GM12878 (cell line): ENCODE measurements around the gene MLLT3. TPM values are rescaled to one million over a fixed set of nuclear protein-coding genes. Genes with fewer than 3 reads are reported as not detected.

ENCODE experiments used
- ATAC-seq: fragments of 200-7000 bp; cut with Tn5 transposase; 3 replicates; pipeline ENCODE4 v1.9.1; 2020; ENCODE audit warnings: mild to moderate bottlenecking, moderate library complexity
- BruUV-seq: library from RNA; stranded (reverse); fragments of 400-500 nt; replicated peaks from 2 replicates; lab custom pipeline; 2021; lab: Mats Ljungman, UMichigan
- CTCF ChIA-PET: fragments of 300-600 bp; sonication (Branson Sonifier 250); formaldehyde crosslinking; extraction: SDS; loops from one replicate; lab custom pipeline; 2021; ENCODE audit warnings: inconsistent platforms; lab: Yijun Ruan, JAX
- POLR2A ChIA-PET: fragments of 350-600 bp; formaldehyde crosslinking; extraction: SDS; loops from one replicate; lab custom pipeline; 2021; ENCODE audit warnings: inconsistent platforms; lab: Charles Lee
- RAD21 ChIA-PET: fragments of 300-600 bp; sonication (Branson Sonifier 250); formaldehyde crosslinking; loops from one replicate; lab custom pipeline; 2023; ENCODE audit warnings: antibody characterized with exemption; ENCODE audit not compliant: unreplicated experiment; lab: Charles Lee
- SMC1A ChIA-PET: fragments of 300-600 bp; sonication (Branson Sonifier 250); formaldehyde crosslinking; loops from one replicate; lab custom pipeline; 2023; ENCODE audit not compliant: unreplicated experiment, uncharacterized antibody; lab: Charles Lee
- DNase-seq: peaks from one replicate; pipeline ENCODE4 v3.0.0-alpha.2; 2011; ENCODE audit warnings: low read depth, low spot score
- FAIRE-seq: peaks from 3 replicates; lab custom pipeline; 2011; peaks lifted over from hg19 to GRCh38; lab: Jason Lieb, UNC
- H2AFZ ChIP-seq: 2 replicates; pipeline ENCODE4 v1.6.0; 2011; ENCODE audit warnings: low read depth, low read length, control low read depth; ENCODE audit not compliant: control insufficient read depth
- H3K27ac ChIP-seq: 2 replicates; pipeline ENCODE4 v1.5.1; 2011; ENCODE audit warnings: control low read depth; ENCODE audit not compliant: control insufficient read depth, insufficient read depth
- H3K27me3 ChIP-seq, 2 experiments: replicated peaks in 1 of 2; 2 replicates each; pipeline versions ENCODE4 v1.6.0 to v1.6.1; 2011; ENCODE audit warnings: low read length in 1 of 2; ENCODE audit not compliant: control insufficient read depth in 2 of 2, insufficient read depth in 2 of 2
- H3K36me3 ChIP-seq, 2 experiments: 2 replicates each; pipeline ENCODE4 v1.5.1; 2011; ENCODE audit warnings: low read length in 1 of 2; ENCODE audit not compliant: control insufficient read depth in 2 of 2, insufficient read depth in 2 of 2
- H3K4me1 ChIP-seq: 2 replicates; pipeline ENCODE4 v1.6.1; 2011; ENCODE audit warnings: mild to moderate bottlenecking, low read length, moderate library complexity, mixed read lengths; ENCODE audit not compliant: control insufficient read depth, insufficient read depth
- H3K4me2 ChIP-seq: 2 replicates; pipeline ENCODE4 v1.6.0; 2011; ENCODE audit warnings: control low read depth; ENCODE audit not compliant: control insufficient read depth, insufficient read depth
- H3K4me3 ChIP-seq: fragments of 200-600 bp; sonication (generic); 2 replicates; pipeline ENCODE4 v1.5.1; 2016
- H3K79me2 ChIP-seq: 2 replicates; pipeline ENCODE4 v1.6.0; 2011; ENCODE audit warnings: low read length; ENCODE audit not compliant: control insufficient read depth, insufficient read depth
- H3K9ac ChIP-seq: 2 replicates; pipeline ENCODE4 v1.8.0; 2011; ENCODE audit warnings: low read length, control low read depth, mixed read lengths; ENCODE audit not compliant: control insufficient read depth, insufficient read depth
- H3K9me3 ChIP-seq: replicated peaks from 3 replicates; pipeline ENCODE4 v1.5.1; 2011; ENCODE audit warnings: mild to moderate bottlenecking, low read length; ENCODE audit not compliant: control insufficient read depth, insufficient read depth
- H4K20me1 ChIP-seq: 2 replicates; pipeline ENCODE4 v1.6.0; 2011; ENCODE audit not compliant: control insufficient read depth, insufficient read depth
- BHLHE40 ChIP-seq, 2 experiments: fragments of 450-650 bp in 1 of 2; IDR thresholded peaks; 2 replicates each; pipeline ENCODE4 v1.6.1; 2011 to 2017; ENCODE audit warnings: low read depth in 2 of 2, borderline replicate concordance in 1 of 2, improper control_type of control experiment in 1 of 2, low read length in 1 of 2, mild to moderate bottlenecking in 1 of 2
- CREM ChIP-seq: IDR thresholded peaks from 2 replicates; pipeline ENCODE4 v1.6.1; 2014; ENCODE audit warnings: antibody characterized with exemption, low read depth
- CTCF ChIP-seq, 3 experiments: IDR thresholded peaks in 2 of 3; conservative IDR thresholded peaks in 1 of 3; 2 replicates each; pipeline ENCODE4 v1.5.1; 2011; ENCODE audit warnings: low read depth in 3 of 3, low read length in 3 of 3, mild to moderate bottlenecking in 3 of 3, control low read depth in 2 of 3, moderate library complexity in 2 of 3, inconsistent platforms in 1 of 3, mixed read lengths in 1 of 3; ENCODE audit not compliant: control insufficient read depth in 2 of 3, insufficient read depth in 1 of 3; ENCODE audit errors: extremely low read depth in 1 of 3
- LARP7 ChIP-seq: fragments of 450-650 bp; IDR thresholded peaks from 2 replicates; pipeline ENCODE4 v1.6.1; 2017; ENCODE audit warnings: mild to moderate bottlenecking
- PRDM15 ChIP-seq: fragments of 450-650 bp; formaldehyde crosslinking; IDR thresholded peaks from 2 replicates; pipeline ENCODE4 v1.4.0; 2020; ENCODE audit warnings: mild to moderate bottlenecking, moderate library complexity
- RAD21 ChIP-seq: IDR thresholded peaks from 2 replicates; pipeline ENCODE4 v1.6.1; 2011; ENCODE audit warnings: mild to moderate bottlenecking, low read depth, low read length, moderate library complexity; ENCODE audit not compliant: insufficient read depth
- TAF1 ChIP-seq: IDR thresholded peaks from 2 replicates; pipeline ENCODE4 v1.6.1; 2011; ENCODE audit warnings: mild to moderate bottlenecking, low read depth, low read length, borderline replicate concordance
- WGBS: methylation state at CpG from one replicate; pipeline ENCODE4 v1.1.6; 2016; ENCODE audit warnings: low lambda C conversion rate; ENCODE audit not compliant: insufficient replicate concordance, insufficient coverage; ENCODE audit errors: missing lambda C conversion rate; 5-methylcytosine and 5-hydroxymethylcytosine counted together
- in situ Hi-C: fragments of 300-500 bp; cut with MboI; formaldehyde crosslinking; loops from 9 replicates; pipeline ENCODE4 v1.14.3; 2018; ENCODE audit warnings: mixed read lengths
- intact Hi-C: fragments of 100-400 bp; cut with micrococcal nuclease; formaldehyde crosslinking; loops from one replicate; pipeline ENCODE4 v1.14.2; 2022; ENCODE audit not compliant: unreplicated experiment
- polyA plus RNA-seq, 11 experiments: library from polyadenylated mRNA; depleted of rRNA in 4 of 11; unstranded in 6 of 11; stranded (reverse) in 5 of 11; fragments of >200 nt; fragmentation: Nextera tagmentation in 4 of 11; fragmentation: Illumina TruSeq in 1 of 11; extraction: Ambion mirVana in 4 of 11; extraction: Trizol in 1 of 11; gene quantifications; 1 replicate in 1 of 11; 2 replicates in 10 of 11; pipeline versions ENCODE4 v1.2.1 to v1.2.3, GENCODE V29; 2011 to 2016; ENCODE audit warnings: inconsistent platforms in 2 of 11, missing spikeins in 2 of 11, low read depth in 1 of 11
- total RNA-seq, 4 experiments: library from RNA; depleted of rRNA in 3 of 4; stranded (reverse); fragments of >200 nt in 3 of 4; fragmentation: Illumina TruSeq in 1 of 4; extraction: Trizol in 1 of 4; gene quantifications; 2 replicates each; pipeline versions ENCODE4 v1.2.1 to v1.2.3, GENCODE V29; 2013 to 2021

The MLLT3 gene
- total and polyA plus RNA-seq, 10 of the 15 experiments (the other 5 are each of a cell fraction or from before 2014, with no cell fraction given), result 17.7 to 72.3 (median 35.6) TPM

GRCh38 chr9:20526500-20527319 lies 95.6 kb downstream of the MLLT3 start (continued):
- TF ChIP-seq PRDM15 (CRISPR knock-in tag), result no peak
- no peak for TF ChIP-seq TAF1
- TF ChIP-seq LARP7, result no peak
- no peak; a peak in 1 of 4 replicates for TF ChIP-seq BHLHE40 (IDR thresholded peaks at IDR 0.05; ENCODE audit: borderline replicate concordance in 1 of 2, low read depth in 2 of 2, low read length in 1 of 2)

- in situ Hi-C loops, result no loop called here
- 50% methylated on average over 2 of the region's 2 CpGs for WGBS
- Histone ChIP-seq H3K36me3 (no peaks in the 10 kb centered on the region), H4K20me1 (no peaks in the 10 kb centered on the region), H3K27ac (no peak overlapping the region), H3K9me3 (no peaks in the 10 kb centered on the region), H2AFZ (no peak overlapping the region), H3K9ac (no peak overlapping the region), H3K4me1 (peaks cover 20% of the 10 kb centered on the region; the same call in 1 of the 2 replicates), H3K4me3 (no peak overlapping the region), H3K4me2 (no peak overlapping the region), H3K79me2 (peaks cover 12% of the 10 kb centered on the region), H3K27me3 (no peaks in the 10 kb centered on the region)
- intact Hi-C loops, result no loop called here
- BruUV-seq, result no TSS peak
- ChIA-PET CTCF (interaction anchor here (0.6 to 3.4 kb wide), 12 partner anchors 8 to 169 kb away, joined by 3 to 24 read pairs (median 4); partner anchors contain the start of gene MLLT3), POLR2A (interaction anchor here (0.6 to 1.1 kb wide), 5 partner anchors 32 to 97 kb away, joined by 3 to 9 read pairs (median 4); partner anchors contain the start of gene MLLT3), RAD21 (interaction anchor here (0.7 to 1.6 kb wide), 11 partner anchors 29 to 537 kb away, joined by 3 to 19 read pairs (median 4); partner anchors contain the start of gene MLLT3), SMC1A (interaction anchor here (0.8 to 2.9 kb wide), 7 partner anchors 9 to 164 kb away, joined by 3 to 27 read pairs (median 4); partner anchors contain the start of gene MLLT3)
- TF ChIP-seq RAD21 (peak; percentile 18; the same call in 1 of the 2 replicates), CREM (no peak), CTCF (IDR thresholded peaks at IDR 0.05 in 2 of 3, conservative IDR thresholded peaks at IDR 0.05 in 1 of 3; ENCODE audit: control insufficient read depth in 2 of 3, extremely low read depth in 1 of 3, insufficient read depth in 1 of 3, low read depth in 3 of 3, low read length in 3 of 3) (peak; percentile 30 to 39 (median 31); a peak in 3 of 6 replicates)
- no peak for FAIRE-seq
- ATAC-seq, result peak; percentile 29; the same call in 1 of the 3 replicates
- no peak for DNase-seq
Observed at GRCh38 chr9:20524776-20525175, 97.5 kb downstream of the MLLT3 start.
